ENCODE measurements around the gene SPATA16.

DNA sequence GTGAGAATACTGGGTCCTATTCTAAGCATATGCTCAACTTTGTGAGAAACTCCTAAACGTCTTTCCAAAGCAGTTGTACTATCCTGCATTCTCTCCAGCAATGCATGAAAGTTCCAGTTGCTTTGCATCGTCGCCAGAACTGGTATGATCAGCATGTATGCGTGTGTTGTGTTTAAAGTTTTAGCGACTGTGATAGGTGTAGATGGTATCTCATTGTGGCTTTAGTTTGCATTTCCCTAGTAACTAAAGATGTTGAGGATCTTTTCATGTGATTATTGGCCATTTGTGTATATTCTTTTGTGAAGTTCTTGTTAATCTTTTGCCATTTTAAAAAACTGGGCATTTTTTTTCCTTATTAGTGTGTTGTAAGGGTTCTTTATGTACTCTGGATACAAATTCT is 115.1 kb downstream of the SPATA16 start:
- no peak for TF ChIP-seq BHLHE40 (IDR thresholded peaks at IDR 0.05; ENCODE audit: borderline replicate concordance)
- TF ChIP-seq NFRKB (IDR thresholded peaks at IDR 0.05), result no peak
- no peak for TF ChIP-seq L3MBTL2 (conservative IDR thresholded peaks at IDR 0.05)
- TF ChIP-seq HDGF (IDR thresholded peaks at IDR 0.05; ENCODE audit: borderline replicate concordance), result no peak
- no peak for TF ChIP-seq LEF1 (IDR thresholded peaks at IDR 0.05; ENCODE audit: borderline replicate concordance)
- no peak for TF ChIP-seq PKNOX1 (IDR thresholded peaks at IDR 0.05)
- TF ChIP-seq FOXM1 (IDR thresholded peaks at IDR 0.05; ENCODE audit: borderline replicate concordance), result no peak
- no peak for TF ChIP-seq ARNT (IDR thresholded peaks at IDR 0.05)
- TF ChIP-seq ELF4 (IDR thresholded peaks at IDR 0.05), result no peak
- TF ChIP-seq ZNF384 (IDR thresholded peaks at IDR 0.05), result no peak
